Measurements from ENCODE around the gene TAGLN2.

TAGLN2 gene

GRCh38 chr1:159896546-159896930, 28.8 kb downstream of the TAGLN2 start:
- no peak for DNase-seq

DNA sequence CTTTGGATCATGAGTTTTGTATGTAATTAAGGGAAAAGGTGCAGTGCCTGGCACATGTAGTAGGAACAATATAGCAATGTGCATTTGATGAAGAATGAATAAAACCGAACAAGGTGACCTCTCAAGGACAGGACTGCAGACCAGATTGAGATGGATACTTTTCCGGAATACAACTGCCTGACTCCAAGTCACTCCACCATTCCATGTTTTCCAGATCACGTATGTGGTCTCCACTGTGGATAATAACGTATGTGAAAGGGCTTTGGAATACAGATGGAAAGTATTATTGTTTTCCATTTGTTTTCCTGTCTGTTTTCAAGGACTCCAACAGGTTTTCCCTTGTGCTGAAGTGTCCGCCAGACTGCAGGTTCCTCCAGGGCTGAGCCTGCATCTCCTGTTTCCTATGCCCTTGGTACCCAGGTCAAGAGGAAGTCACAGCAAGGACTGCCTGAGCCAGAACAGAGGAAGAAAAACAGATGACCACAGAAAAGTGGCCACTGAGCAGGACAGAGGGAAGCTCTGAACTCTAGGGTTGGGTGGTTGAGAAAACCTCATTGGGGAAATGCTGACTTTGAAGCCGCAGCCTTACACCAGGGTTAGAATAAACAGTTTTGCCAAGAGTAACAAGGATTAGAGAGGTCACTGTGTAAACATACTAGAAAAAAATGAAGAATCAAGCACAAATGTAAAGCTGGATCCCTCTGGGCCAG, 29.3 kb downstream of the TAGLN2 start:
- DNase-seq: no peak

DNA sequence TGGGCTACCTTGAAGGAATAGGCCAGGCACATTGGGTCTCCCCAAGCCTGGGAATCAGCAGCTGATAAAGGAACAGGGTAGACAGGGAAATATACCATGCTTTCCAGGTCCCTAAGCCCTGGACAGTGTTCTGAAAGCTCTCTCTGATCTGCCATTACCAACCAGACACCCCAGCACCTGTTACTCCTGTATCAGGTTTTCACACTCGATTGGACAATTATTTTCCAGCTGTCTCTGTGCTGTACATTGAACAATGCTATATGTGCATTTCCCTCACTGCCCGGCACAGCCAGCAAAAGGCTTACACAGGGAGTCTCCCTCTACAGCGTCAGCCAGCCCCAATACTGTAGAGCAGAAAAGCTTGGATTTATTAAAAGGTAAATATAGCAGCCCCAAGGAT, 30.0 kb downstream of the TAGLN2 start:
- no peak for DNase-seq

- DNase-seq: no peak
Measured at GRCh38 chr1:159892944-159893343, 32.4 kb downstream of the TAGLN2 start.

- DNase-seq: peak; percentile 81 to 82
Measured at GRCh38 chr1:159891275-159892157, 33.8 kb downstream of the TAGLN2 start.

DNA sequence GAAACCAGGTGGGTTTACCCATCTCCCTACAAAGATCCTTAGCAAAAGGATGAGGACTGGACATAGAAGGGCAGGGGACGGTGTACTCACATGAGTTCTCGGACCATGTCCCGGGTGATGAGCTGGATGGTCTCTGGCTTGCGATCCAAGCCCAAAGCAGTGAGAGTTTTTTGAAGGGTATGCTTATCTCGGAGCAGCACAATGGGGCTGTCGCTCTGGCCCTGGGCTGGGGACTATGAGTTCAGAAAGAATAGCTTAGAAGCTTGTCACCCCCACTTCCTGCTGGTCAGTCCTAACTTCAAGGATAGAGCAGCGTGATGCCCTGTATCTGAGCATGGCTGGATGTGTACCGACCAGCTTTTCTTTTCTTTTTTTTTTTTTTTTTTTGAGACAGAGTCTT, 34.9 kb downstream of the TAGLN2 start:
- DNase-seq: no peak

- no peak for DNase-seq
Measured at GRCh38 chr1:159889821-159890252, 35.5 kb downstream of the TAGLN2 start.

GRCh38 chr1:159889202-159889601, 36.1 kb downstream of the TAGLN2 start:
- no peak for DNase-seq

DNA sequence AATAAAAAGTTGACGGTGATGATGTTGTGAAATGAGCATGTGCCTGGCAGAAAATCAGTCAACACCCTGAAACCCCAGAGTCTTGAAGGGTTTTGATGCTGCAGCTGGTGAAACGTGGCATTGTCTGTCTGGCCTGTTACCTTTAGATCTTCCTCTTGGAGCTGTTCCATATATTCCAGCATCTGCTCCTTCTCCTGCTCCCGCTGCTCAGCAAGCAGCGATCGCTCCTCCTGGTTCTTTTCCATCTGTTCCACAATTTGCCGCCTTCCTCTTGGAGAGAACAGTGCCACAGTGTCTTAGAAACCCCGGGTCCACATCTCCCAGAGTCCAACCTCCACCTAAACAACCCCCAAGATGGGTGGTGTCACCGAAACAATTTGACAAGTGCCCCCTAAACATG, 41.0 kb downstream of the TAGLN2 start:
- no peak for DNase-seq

- DNase-seq: no peak
Measured at GRCh38 chr1:159883134-159883533, 42.2 kb downstream of the TAGLN2 start.

GRCh38 chr1:159882527-159882862, 42.8 kb downstream of the TAGLN2 start:
- no peak for DNase-seq

GRCh38 chr1:159881622-159882526, 43.4 kb downstream of the TAGLN2 start:
- peak; percentile 76 to 80 for DNase-seq

DNA sequence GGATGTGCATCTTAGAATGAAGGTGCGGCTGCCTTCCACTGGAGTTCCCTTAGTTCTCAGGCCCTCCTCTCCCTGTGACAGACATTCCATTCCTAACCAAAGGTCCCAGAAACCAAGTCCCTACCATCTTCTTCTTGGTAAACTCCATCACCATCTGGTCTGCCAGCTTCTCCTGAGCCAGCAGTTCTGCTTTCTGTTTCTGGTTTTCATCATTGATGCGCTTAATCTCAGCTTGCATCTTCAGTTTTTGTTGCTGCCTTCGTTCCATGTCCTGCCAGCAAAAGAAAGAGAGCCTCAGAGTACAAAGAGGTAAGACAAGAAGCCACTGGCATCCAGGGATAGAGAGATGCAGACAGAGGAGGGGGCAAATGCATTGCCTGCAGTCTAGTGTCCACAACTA, 44.9 kb downstream of the TAGLN2 start:
- no peak for DNase-seq

GRCh38 chr1:159879977-159880376, 45.3 kb downstream of the TAGLN2 start:
- DNase-seq: no peak

DNA sequence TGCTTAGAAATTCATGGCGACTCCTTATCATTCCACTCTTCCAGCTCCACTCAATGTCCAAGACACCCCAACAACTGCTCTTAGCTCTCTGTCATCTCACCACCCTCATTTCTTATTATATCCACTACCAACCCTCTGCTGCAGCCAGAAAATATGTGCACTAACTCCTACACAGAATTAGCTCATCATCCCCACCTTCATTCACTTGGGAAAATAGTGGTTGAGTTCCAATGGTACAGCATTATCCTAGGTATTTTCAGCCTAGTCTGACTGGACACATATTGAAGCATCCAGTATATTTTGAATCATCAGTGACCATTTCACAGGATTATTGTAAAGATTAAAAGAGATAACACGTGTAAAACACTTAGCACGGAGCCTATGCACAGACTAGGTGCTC, 46.2 kb downstream of the TAGLN2 start:
- no peak for DNase-seq

DNA sequence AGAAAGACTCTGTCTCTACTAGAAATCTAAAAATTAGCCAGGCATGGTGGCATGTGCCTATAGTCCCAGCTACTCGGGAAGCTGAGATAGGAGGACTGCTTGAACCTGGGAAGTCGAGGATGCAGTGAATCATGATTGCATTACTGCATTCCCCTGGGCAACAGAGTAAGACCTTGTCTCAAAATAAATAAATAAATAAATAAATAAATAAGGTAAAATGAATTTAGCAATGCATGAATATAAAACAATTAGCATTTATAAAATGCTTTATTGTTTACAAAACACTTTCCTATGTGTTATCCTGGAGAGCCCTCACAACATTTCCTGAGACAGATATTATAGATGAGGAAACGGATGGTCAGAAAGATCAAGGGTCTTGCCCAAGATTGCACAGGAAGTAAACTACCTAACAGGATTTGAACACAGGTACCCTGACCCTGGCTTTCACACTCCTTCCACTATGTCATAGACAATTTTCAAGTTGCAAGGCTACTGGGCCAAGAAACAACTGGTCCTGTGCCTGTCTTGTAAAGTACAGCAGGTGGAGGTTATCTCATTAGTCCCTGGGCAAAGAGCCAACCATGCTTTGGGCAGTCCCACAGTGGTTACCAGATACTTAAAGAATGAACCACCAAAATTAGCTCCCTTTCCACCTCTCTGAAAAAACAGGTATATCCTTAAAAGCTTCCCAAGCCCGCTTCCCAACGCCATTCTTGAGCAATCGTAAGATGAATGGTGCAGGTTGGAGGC, 47.4 kb downstream of the TAGLN2 start:
- no peak for DNase-seq

DNA sequence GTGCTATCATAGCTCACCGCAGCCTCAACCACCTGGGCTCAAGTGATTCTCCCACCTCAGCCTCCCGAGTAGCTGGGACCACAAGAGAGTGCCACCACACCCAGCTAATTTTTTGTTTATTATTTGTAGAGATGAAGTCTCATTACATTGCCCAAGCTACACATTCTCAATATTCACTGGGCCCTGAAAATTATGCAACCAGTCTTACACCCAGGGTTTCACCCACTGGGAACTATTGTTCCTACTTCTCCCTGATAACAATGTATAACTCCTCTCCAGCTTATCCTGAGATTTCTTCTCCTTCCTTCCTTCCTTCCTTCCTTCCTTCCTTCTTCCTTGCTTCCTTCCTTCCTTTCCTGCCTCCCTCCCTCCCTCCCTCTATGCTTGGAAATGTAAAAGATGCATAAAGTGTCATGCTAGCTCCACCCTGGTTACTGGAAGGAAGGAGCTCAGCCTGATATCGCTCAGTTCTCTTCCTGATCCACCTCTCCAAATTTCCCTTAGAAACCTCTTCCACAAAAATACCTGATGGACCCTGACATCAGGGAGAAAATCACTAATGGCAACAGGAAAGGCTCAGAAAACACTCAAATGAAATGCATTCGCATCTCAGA, 51.7 kb downstream of the TAGLN2 start:
- no peak for DNase-seq

- no peak for DNase-seq
Measured at GRCh38 chr1:159872891-159873290, 52.4 kb downstream of the TAGLN2 start.

- no peak for DNase-seq
Measured at GRCh38 chr1:159870704-159871103, 54.6 kb downstream of the TAGLN2 start.

- DNase-seq: no peak
Measured at GRCh38 chr1:159869607-159870006, 55.7 kb downstream of the TAGLN2 start.

- peak in 1 of 2 experiments; percentile 52 for DNase-seq
Measured at GRCh38 chr1:159869173-159869572, 56.1 kb downstream of the TAGLN2 start.

DNA sequence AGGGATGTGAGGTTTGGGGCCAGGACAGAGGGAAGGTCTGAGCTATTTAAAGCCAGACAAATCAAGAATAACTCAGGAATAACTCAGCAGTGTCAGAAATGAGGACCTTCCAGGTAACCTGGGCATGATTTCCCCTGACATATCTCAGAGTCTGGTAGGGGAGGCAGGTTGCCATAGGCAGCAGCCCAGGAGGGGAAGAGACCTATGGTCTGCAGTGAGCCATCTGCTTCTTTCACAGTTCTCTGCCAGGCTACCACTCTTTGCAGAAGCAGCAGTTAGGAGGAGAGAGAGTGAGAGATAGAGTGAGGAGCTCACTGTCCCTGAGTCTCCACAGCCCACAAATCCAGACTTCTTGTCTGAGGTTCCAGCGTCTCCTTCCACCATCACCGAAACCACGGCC, 56.5 kb downstream of the TAGLN2 start:
- no peak for DNase-seq

Measured in SHP77 (cell line).